Heart left ventricle (tissue), 13 donors: ENCODE results near the gene RALB.

Experiments
- POLR2A ChIP-seq, 2 donors: fragments of 450-650 bp; IDR thresholded peaks; one replicate each; pipeline ENCODE4 v1.6.1; 2017; ENCODE audit warnings: antibody characterized with exemption in 2 of 2, mild to moderate bottlenecking in 2 of 2, moderate library complexity in 2 of 2
- TF ChIP-seq, protein P1 (sequence below), 12 donors: fragments of 200-600 bp; sonication (generic) in 4 of 12; IDR thresholded peaks; one replicate each; pipeline versions ENCODE4 v1.5.0 to v1.8.0; 2018 to 2022; ENCODE audit warnings: antibody characterized with exemption in 12 of 12, mild to moderate bottlenecking in 5 of 12
- donor health status: ischemic (EF 13 %, LVEDD 7.1; RV severe dilation, severe dysfunction).
- donor health status: DM: no; HTN: yes; CAD: no.
- donor health status: DM: no; HTN: no; CAD: no.
- donor health status: ischemic (EF 25% LVEDD 6.9; RV normal size, moderate dysfunction).
- donor health status: ischemic (EF 25% LVEDD 5.7; RV mildly dilated, moderate dysfunction).
- donor health status: ischemic (EF 35%, LVEDD 5.7; RV mildly dilated, moderate dysfunction).
- donor health status: nonischemic (EF 11% LVEDD 7.7; RV severe dilation, severe dysfunction).
- donor health status: DM: yes; HTN: yes; CAD: no.
- donor health status: PGD.
- donor health status: ischemic (EF 29% LVEDD 5.4; RV normal size, mild dysfunction).
- donor health status: nonischemic (EF 23%, LVEDD 6.1; RV moderate dilation, normal function).

DNA sequence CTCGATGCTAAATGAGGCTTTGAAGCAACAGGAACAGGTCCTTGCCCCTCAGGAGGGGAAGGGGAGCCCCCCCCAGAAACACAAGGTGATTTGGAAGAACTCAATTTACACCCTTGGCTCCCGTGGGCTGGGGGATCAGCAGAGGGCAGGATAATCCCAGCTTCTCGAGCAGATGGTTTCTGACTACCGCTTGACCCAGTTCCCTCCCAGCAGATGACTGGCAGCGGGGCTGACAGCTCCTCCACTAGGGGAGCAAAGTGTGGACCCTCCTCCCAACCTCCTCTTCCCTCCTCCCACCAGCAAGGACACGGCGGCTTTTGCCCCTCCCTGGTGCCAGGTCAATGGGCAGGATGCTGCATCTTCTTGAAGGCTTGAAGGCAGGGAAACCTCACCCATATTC, 89.8 kb downstream of the RALB start:
- TF ChIP-seq POLR2A (IDR thresholded peaks at IDR 0.05), result no peak
- TF ChIP-seq, protein P1, sequence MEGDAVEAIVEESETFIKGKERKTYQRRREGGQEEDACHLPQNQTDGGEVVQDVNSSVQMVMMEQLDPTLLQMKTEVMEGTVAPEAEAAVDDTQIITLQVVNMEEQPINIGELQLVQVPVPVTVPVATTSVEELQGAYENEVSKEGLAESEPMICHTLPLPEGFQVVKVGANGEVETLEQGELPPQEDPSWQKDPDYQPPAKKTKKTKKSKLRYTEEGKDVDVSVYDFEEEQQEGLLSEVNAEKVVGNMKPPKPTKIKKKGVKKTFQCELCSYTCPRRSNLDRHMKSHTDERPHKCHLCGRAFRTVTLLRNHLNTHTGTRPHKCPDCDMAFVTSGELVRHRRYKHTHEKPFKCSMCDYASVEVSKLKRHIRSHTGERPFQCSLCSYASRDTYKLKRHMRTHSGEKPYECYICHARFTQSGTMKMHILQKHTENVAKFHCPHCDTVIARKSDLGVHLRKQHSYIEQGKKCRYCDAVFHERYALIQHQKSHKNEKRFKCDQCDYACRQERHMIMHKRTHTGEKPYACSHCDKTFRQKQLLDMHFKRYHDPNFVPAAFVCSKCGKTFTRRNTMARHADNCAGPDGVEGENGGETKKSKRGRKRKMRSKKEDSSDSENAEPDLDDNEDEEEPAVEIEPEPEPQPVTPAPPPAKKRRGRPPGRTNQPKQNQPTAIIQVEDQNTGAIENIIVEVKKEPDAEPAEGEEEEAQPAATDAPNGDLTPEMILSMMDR (IDR thresholded peaks at IDR 0.05), result no peak
